CD4-positive, alpha-beta T cell (primary cell): Measurements from ENCODE around the gene SNRPA. TPM values are rescaled to one million over a fixed set of nuclear protein-coding genes. Genes with fewer than 3 reads are reported as not detected.
A peak's percentile ranks its signal among the peaks of the same experiment; 100 is the strongest.
"Not testable (repeated sequence)": the region's sequence is repeated elsewhere in the genome, so short reads cannot be mapped to it uniquely, and the experiment has no call there.

Experiments
- ATAC-seq: fragments of 200-7000 bp; cut with Tn5 transposase; one replicate; pipeline ENCODE4 v1.10.0; 2022; ENCODE audit warnings: mild to moderate bottlenecking; ENCODE audit not compliant: poor library complexity
- CTCF ChIA-PET: fragments of 350-600 bp; sonication (Branson Sonifier 250); formaldehyde crosslinking; loops from one replicate; lab custom pipeline; 2021; ENCODE audit warnings: antibody characterized with exemption, inconsistent platforms; lab: Charles Lee
- POLR2A ChIA-PET: fragments of 350-600 bp; sonication (Branson Sonifier 250); formaldehyde crosslinking; loops from one replicate; lab custom pipeline; 2021; ENCODE audit warnings: antibody characterized with exemption, inconsistent platforms; lab: Charles Lee
- DNase-seq, 14 experiments: peaks; one replicate each; pipeline ENCODE4 v3.0.0-alpha.2; 2013 to 2020; ENCODE audit warnings: mixed read lengths in 2 of 14
- H3K27ac ChIP-seq, 2 donors: one replicate each; pipeline versions ENCODE4 v1.5.1 to v1.7.0; 2013; ENCODE audit warnings: low read length in 2 of 2, low read depth in 1 of 2, mild to moderate bottlenecking in 1 of 2
- H3K27me3 ChIP-seq, 2 experiments: 1 replicate in 1 of 2; 2 replicates in 1 of 2; pipeline versions ENCODE4 v1.6.1 to v1.7.0; 2013; ENCODE audit warnings: low read length in 2 of 2, control low read depth in 1 of 2, mild to moderate bottlenecking in 1 of 2, moderate library complexity in 1 of 2; ENCODE audit not compliant: insufficient read depth in 2 of 2, control insufficient read depth in 1 of 2
- H3K36me3 ChIP-seq: one replicate; pipeline ENCODE4 v1.6.1; 2013; ENCODE audit warnings: low read length, control low read depth; ENCODE audit not compliant: insufficient read depth
- H3K4me1 ChIP-seq: one replicate; pipeline ENCODE4 v1.6.1; 2013; ENCODE audit warnings: low read length, control low read depth; ENCODE audit not compliant: insufficient read depth
- H3K4me3 ChIP-seq: one replicate; pipeline ENCODE4 v1.5.1; 2013; ENCODE audit warnings: mild to moderate bottlenecking, low read length, moderate library complexity
- H3K9me3 ChIP-seq, 2 experiments: 1 replicate in 1 of 2; 2 replicates in 1 of 2; pipeline versions ENCODE4 v1.6.1 to v1.7.0; 2013; ENCODE audit warnings: low read length in 2 of 2, mild to moderate bottlenecking in 2 of 2, control low read depth in 1 of 2, moderate library complexity in 1 of 2; ENCODE audit not compliant: control insufficient read depth in 1 of 2, insufficient read depth in 1 of 2
- H3K27ac Mint-ChIP-seq: one replicate; pipeline ENCODE4 v1.8.0; 2020; ENCODE audit warnings: mixed read lengths
- H3K27me3 Mint-ChIP-seq: one replicate; pipeline ENCODE4 v1.8.0; 2021; ENCODE audit warnings: mixed read lengths
- H3K36me3 Mint-ChIP-seq: one replicate; pipeline ENCODE4 v1.8.0; 2021; ENCODE audit warnings: low read depth, mixed read lengths
- H3K4me1 Mint-ChIP-seq: one replicate; pipeline ENCODE4 v1.8.0; 2021; ENCODE audit warnings: low read depth, mixed read lengths
- H3K4me3 Mint-ChIP-seq: one replicate; pipeline ENCODE4 v1.8.0; 2020; ENCODE audit warnings: mild to moderate bottlenecking, mixed read lengths
- H3K9me3 Mint-ChIP-seq: one replicate; pipeline ENCODE4 v1.8.0; 2020; ENCODE audit warnings: mixed read lengths
- CTCF ChIP-seq: fragments of 200-600 bp; IDR thresholded peaks from one replicate; pipeline ENCODE4 v1.8.0; 2022; ENCODE audit warnings: antibody characterized with exemption, mild to moderate bottlenecking
- intact Hi-C, 2 experiments: fragments of 100-400 bp; cut with DNase I in 1 of 2; cut with micrococcal nuclease in 1 of 2; formaldehyde crosslinking; loops; one replicate each; pipeline versions ENCODE4 v1.15.1 to v1.9.0; 2023 to 2025; cut with DNase I, micrococcal nuclease
- total RNA-seq, 174 experiments: library from RNA in 2 of 174; stranded (reverse) in 2 of 174; gene quantifications; one replicate each; pipeline ENCODE4 v1.2.3 and lab custom pipeline; 2021 to 2026

SNRPA gene
- total RNA-seq, 2 experiments from 2014 or later: 60.3 to 76.7 TPM

- ATAC-seq (no peak), DNase-seq (no peak)
- Histone ChIP-seq H3K36me3 (peaks cover 83% of the 10 kb centered on the region), H3K4me3 (no peak overlapping the region), H3K4me1 (peaks cover 30% of the 10 kb centered on the region), H3K27ac (no peak overlapping the region), H3K27me3 (no peaks in the 10 kb centered on the region), H3K9me3 (no peaks in the 10 kb centered on the region)
- H3K27me3 Mint-ChIP-seq: no peaks in the 10 kb centered on the region
- no peaks in the 10 kb centered on the region for H3K9me3 Mint-ChIP-seq
- ChIA-PET CTCF (no interaction called here), POLR2A (no interaction called here)
- H3K4me1 Mint-ChIP-seq: peaks cover 36% of the 10 kb centered on the region
- intact Hi-C loops: no loop called here
- H3K27ac Mint-ChIP-seq: no peak overlapping the region
- H3K36me3 Mint-ChIP-seq: peaks cover 70% of the 10 kb centered on the region
- H3K4me3 Mint-ChIP-seq: no peak overlapping the region
- TF ChIP-seq CTCF: no peak
Observed at GRCh38 chr19:40763526-40763925, 12.5 kb downstream of the SNRPA start.

- peaks cover 78% of the 10 kb centered on the region for H3K36me3 ChIP-seq
- H3K27ac Mint-ChIP-seq: peak overlapping the region; percentile 11
- H3K4me1 Mint-ChIP-seq: peaks cover 36% of the 10 kb centered on the region
- H3K27me3 Mint-ChIP-seq: no peaks in the 10 kb centered on the region
- TF ChIP-seq CTCF: no peak
- no peaks in the 10 kb centered on the region for H3K27me3 ChIP-seq
- no peaks in the 10 kb centered on the region for H3K9me3 Mint-ChIP-seq
- ATAC-seq (no peak), DNase-seq (no peak)
- no peak overlapping the region for H3K4me3 Mint-ChIP-seq
- peaks cover 30% of the 10 kb centered on the region for H3K4me1 ChIP-seq
- no peaks in the 10 kb centered on the region for H3K9me3 ChIP-seq
- ChIA-PET POLR2A (no interaction called here), CTCF (no interaction called here)
- H3K27ac ChIP-seq: no peak overlapping the region
- intact Hi-C loops: no loop called here
- H3K4me3 ChIP-seq: no peak overlapping the region
- peaks cover 72% of the 10 kb centered on the region for H3K36me3 Mint-ChIP-seq
Observed at GRCh38 chr19:40763963-40764362, 13.0 kb downstream of the SNRPA start.

- CTCF ChIA-PET: interaction anchor here (1.1 kb wide), 1 partner anchor 11 kb away, joined by 3 read pairs; no protein-coding TSS in a partner anchor
Observed at GRCh38 chr19:40766385-40766784, 15.4 kb downstream of the SNRPA start.

GRCh38 chr19:40768869-40769268, 17.9 kb downstream of the SNRPA start:
- Mint-ChIP-seq H3K27ac (no peak overlapping the region), H3K27me3 (no peaks in the 10 kb centered on the region), H3K4me3 (no peak overlapping the region), H3K36me3 (peaks cover 35% of the 10 kb centered on the region), H3K9me3 (peaks cover 4% of the 10 kb centered on the region), H3K4me1 (peaks cover 23% of the 10 kb centered on the region)
- Histone ChIP-seq H3K4me1 (peaks cover 25% of the 10 kb centered on the region), H3K27me3 (no peaks in the 10 kb centered on the region), H3K36me3 (peaks cover 32% of the 10 kb centered on the region), H3K9me3 (peaks cover 0 to 4% of the 10 kb centered on the region in 2 experiments), H3K4me3 (no peak overlapping the region), H3K27ac (no peak overlapping the region)
- ChIA-PET POLR2A (no interaction called here), CTCF (interaction anchor here (2.2 kb wide), 1 partner anchor 38 kb away, joined by 9 read pairs; no protein-coding TSS in a partner anchor)
- ATAC-seq (no peak), DNase-seq (no peak)
- no peak for TF ChIP-seq CTCF
- intact Hi-C loops: no loop called here

More at GRCh38 chr19:40766385-40766784, 15.4 kb downstream of the SNRPA start:
- Histone ChIP-seq H3K4me1 (peaks cover 40% of the 10 kb centered on the region), H3K36me3 (peaks cover 57% of the 10 kb centered on the region)
- Mint-ChIP-seq H3K36me3 (peaks cover 60% of the 10 kb centered on the region), H3K4me1 (peaks cover 37% of the 10 kb centered on the region)
- H3K27me3 Mint-ChIP-seq, ATAC-seq, intact Hi-C loops, H3K27me3 ChIP-seq, H3K27ac Mint-ChIP-seq, H3K9me3 ChIP-seq, H3K4me3 Mint-ChIP-seq, H3K27ac ChIP-seq, H3K4me3 ChIP-seq, H3K9me3 Mint-ChIP-seq, DNase-seq: not testable (repeated sequence)
- POLR2A ChIA-PET: interaction anchor here (0.9 to 1.8 kb wide), 3 partner anchors 11 to 52 kb away, joined by 3 to 9 read pairs (median 4); partner anchors contain the start of genes ACTMAP and RAB4B

GRCh38 chr19:40771101-40771862, 20.3 kb downstream of the SNRPA start:
- peaks cover 11% of the 10 kb centered on the region for H3K4me1 ChIP-seq
- CTCF ChIA-PET, H3K27ac ChIP-seq, H3K4me3 ChIP-seq, H3K27me3 ChIP-seq, H3K9me3 ChIP-seq, H3K4me3 Mint-ChIP-seq, H3K4me1 Mint-ChIP-seq, H3K36me3 ChIP-seq, H3K27me3 Mint-ChIP-seq, H3K9me3 Mint-ChIP-seq, intact Hi-C loops: not testable (repeated sequence)
- DNase-seq (peak in 3 of 14 experiments; percentile 23 to 54 (median 51)), ATAC-seq (peak; percentile 34)
- peak overlapping the region; percentile 33 for H3K27ac Mint-ChIP-seq
- H3K36me3 Mint-ChIP-seq: peaks cover 14% of the 10 kb centered on the region
- POLR2A ChIA-PET: interaction anchor here (0.8 to 2.1 kb wide), 4 partner anchors 21 to 334 kb away, joined by 3 to 5 read pairs (median 4); partner anchors contain the start of genes ACTMAP and EGLN2
